Measurements from ENCODE around the gene HACL1.
"Not testable (repeated sequence)": the region's sequence is repeated elsewhere in the genome, so short reads cannot be mapped to it uniquely, and the experiment has no call there.

Gene HACL1

DNA sequence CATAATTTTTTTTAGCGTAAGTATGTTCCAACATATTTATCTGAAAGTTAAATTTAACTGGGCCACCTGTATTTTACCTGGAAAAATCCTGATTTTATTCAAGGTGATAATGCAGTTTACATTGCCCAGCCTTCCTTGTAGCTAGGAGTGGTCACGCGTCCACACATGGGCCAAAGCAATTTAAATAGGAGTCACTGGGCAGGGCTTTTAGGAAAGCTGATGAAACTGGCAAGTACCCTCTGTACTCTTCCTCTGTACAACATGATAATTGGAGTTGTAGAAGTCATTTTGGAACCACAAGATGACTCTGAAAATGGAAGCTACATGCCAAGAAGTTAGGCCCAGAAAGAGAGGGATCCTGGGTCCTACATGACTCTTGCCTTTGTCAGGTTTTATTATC, 9.6 kb upstream of the HACL1 start:
- TF ChIP-seq, protein P1, sequence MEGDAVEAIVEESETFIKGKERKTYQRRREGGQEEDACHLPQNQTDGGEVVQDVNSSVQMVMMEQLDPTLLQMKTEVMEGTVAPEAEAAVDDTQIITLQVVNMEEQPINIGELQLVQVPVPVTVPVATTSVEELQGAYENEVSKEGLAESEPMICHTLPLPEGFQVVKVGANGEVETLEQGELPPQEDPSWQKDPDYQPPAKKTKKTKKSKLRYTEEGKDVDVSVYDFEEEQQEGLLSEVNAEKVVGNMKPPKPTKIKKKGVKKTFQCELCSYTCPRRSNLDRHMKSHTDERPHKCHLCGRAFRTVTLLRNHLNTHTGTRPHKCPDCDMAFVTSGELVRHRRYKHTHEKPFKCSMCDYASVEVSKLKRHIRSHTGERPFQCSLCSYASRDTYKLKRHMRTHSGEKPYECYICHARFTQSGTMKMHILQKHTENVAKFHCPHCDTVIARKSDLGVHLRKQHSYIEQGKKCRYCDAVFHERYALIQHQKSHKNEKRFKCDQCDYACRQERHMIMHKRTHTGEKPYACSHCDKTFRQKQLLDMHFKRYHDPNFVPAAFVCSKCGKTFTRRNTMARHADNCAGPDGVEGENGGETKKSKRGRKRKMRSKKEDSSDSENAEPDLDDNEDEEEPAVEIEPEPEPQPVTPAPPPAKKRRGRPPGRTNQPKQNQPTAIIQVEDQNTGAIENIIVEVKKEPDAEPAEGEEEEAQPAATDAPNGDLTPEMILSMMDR (IDR thresholded peaks at IDR 0.05; ENCODE audit: low read depth, low read length): no peak
- H3K4me3 ChIP-seq (ENCODE audit: low read depth, low read length): no peak overlapping the region

DNA sequence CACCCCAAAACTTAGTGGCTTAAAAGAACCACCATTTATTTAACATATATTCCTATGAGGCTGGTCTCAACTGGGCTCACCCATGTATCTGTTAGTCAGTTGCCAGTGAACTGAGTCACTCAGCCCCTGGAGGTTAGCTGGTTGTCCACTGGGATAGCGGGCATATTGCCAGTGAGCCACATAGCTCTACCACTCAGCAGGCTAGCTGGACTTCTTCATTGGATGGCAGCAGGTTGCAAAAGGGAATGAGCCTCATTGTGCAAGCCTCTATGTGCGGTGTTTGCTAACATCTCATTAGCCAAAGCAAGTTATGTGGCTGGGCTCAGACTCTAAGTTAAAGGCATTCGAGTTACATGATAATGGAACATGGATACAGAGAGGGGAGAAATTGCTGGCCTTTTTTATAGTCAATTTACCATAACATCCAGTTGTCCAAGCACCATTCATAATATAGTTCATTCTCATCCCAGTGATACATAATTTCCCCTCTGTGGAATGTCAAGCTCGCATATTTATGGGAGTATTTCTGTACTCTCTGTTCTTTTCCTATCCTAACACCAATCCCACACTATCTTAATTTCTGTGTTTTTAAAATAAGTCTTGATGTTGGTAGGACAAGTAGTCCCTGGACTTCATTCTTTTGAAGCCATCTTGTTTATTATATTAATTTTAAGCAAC, 8.9 kb upstream of the HACL1 start:
- TF ChIP-seq, protein P1 (IDR thresholded peaks at IDR 0.05; ENCODE audit: low read depth, low read length): no peak

DNA sequence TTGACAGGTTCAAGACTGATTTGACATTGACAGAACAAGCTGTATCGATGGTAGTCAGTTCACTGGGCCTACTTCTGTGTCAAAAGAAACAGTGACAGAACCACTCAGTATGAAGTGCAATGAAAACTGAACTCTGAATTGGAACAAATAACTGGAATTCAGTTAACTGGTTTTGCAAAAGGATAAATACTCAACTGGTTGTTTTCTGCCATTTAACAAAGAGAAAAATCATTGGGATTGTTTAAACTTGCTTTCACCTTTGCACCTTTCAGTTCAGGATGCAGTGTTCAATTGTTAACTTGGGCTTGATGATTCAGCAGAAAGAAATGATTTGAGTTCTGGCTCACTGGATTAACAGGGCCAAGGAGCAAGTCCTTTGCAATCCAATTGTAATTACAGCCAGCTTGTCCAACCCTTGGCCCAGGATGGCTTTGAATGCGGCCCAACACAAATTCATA, 5.1 kb upstream of the HACL1 start:
- TF ChIP-seq, protein P1 (IDR thresholded peaks at IDR 0.05; ENCODE audit: low read depth, low read length): no peak
- H3K4me3 ChIP-seq (ENCODE audit: low read depth, low read length): no peak overlapping the region

More for the DNA sequence above, 8.9 kb upstream of the HACL1 start:
- no peak overlapping the region for H3K4me3 ChIP-seq (ENCODE audit: low read depth, low read length)

DNA sequence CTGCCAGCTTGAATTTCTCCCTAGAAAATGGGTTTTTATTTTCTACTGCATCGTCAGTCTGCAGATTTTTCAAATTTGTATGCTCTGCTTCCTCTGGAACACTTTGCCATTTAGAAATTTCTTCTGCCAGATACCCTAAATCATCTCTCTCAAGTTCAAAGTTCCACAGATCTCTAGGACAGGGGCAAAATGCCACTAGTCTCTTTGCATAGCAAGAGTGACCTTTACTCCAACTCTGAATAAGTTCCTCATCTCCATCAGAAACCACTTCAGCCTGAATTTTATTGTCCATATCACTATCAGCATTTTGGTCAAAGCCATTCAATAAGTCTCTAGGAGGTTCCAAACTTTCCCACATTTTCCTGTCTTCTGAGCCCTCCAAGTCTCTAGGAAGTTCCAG, 3.2 kb upstream of the HACL1 start:
- not testable (repeated sequence) for H3K4me3 ChIP-seq (ENCODE audit: low read depth, low read length)

DNA sequence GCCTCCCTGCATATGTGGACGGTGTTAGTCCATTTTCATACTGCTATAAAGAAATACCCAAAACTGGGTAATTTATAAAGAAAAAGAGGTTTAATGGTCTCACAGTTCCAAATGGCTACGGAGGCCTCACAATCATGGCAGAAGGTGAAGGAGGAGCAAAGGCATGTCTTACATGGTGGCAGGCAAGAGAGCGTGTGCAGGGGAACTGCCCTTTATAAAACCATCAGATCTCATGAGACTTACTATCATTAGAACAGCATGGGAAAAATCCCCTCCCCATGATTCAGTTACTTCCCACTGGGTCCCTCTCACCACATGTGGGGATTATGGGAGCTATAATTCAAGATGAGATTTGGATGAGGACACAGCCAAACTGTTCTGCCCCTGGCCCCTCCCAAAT, 1.4 kb upstream of the HACL1 start:
- H3K4me3 ChIP-seq (ENCODE audit: low read depth, low read length): peak overlapping the region; percentile 99

DNA sequence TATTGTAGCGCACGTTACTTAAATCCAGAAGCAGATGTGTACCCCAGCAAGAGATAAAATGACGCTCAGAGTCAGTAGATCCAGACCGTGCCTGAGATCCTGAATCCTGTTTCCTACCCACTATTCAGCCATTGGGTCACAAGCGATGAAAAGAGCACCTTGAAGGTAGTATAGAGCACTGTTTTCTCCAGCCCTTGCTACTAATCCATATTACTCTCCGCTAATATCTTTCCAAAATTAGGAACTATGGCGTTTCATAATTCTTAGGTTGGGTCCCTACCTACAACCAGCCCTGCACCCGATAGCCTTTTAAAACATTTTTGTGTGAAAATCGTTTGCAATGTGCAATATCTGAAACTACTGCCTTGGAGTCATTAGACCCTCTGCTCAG, 772 bp upstream of the HACL1 start:
- H3K4me3 ChIP-seq (ENCODE audit: low read depth, low read length): peak overlapping the region; percentile 99
- TF ChIP-seq, protein P1 (IDR thresholded peaks at IDR 0.05; ENCODE audit: low read depth, low read length): no peak

DNA sequence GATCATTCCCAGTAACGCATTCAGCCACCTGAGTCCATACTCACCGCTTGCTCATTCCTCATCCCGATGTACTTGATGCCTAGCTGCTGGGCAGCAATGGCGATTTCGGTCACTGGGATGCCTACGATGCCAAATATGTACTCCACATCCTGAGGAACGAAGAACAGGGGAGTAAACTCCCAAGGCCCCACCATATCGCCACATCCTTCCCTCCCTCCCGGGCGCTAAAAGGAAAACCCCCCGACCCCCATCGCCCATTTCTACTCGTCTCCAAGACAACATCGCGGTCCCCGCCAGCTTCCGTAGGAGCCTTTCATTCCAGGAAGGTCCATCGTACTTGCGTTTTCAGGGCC, 347 bp downstream of the HACL1 start:
- TF ChIP-seq, protein P1 (IDR thresholded peaks at IDR 0.05; ENCODE audit: low read depth, low read length): no peak
- H3K4me3 ChIP-seq (ENCODE audit: low read depth, low read length): peak overlapping the region; percentile 99

DNA sequence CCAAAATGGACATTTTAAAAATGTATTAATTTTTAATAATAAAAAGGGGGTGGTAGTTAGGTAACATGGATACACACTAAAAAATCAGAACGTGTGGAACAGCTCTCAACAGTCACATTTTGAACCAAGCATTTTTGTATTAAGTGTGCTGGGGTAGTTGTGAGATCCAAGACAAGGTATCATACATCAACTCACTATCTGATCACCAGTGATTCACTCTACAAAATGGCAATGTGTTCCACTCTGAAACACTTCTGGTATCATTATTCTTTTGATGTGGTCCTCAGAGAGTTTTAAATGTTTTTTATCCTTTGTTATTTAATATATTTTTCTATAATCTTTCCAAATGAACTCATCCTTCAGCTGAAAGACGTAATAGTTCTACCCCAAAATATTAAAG, 5.4 kb downstream of the HACL1 start:
- H3K4me3 ChIP-seq (ENCODE audit: low read depth, low read length): no peak overlapping the region
- TF ChIP-seq, protein P1 (IDR thresholded peaks at IDR 0.05; ENCODE audit: low read depth, low read length): no peak
